ENCODE data around the gene SETD1B.
"Not testable (repeated sequence)": the region's sequence is repeated elsewhere in the genome, so short reads cannot be mapped to it uniquely, and the experiment has no call there.

Gene SETD1B

DNA sequence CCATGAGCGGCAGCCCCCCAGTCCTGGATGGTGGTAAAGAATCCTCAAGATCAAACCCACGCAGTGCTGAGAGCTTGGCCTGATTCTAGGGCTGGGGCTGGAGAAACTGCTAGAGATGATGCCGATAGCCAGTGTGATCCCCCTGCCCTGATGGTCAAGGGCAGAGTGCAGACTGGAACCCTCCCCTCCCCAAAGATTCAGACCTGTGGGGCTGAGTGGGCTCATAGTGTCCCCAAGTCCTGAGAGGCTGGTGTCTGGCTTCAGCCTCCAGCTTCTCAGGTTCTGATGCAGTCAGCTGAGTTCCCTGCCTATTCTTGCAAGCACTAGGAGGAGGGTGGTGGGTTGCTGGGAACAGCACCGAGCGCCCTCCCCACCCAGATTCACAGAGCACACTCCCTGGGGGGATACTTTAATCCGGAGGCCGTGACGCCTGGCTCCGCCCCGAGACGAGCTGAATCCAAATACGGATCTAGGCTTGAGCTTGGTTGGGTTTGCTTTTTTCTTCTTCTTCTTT is 22.3 kb upstream of the SETD1B start:
- no peak for DNase-seq

DNA sequence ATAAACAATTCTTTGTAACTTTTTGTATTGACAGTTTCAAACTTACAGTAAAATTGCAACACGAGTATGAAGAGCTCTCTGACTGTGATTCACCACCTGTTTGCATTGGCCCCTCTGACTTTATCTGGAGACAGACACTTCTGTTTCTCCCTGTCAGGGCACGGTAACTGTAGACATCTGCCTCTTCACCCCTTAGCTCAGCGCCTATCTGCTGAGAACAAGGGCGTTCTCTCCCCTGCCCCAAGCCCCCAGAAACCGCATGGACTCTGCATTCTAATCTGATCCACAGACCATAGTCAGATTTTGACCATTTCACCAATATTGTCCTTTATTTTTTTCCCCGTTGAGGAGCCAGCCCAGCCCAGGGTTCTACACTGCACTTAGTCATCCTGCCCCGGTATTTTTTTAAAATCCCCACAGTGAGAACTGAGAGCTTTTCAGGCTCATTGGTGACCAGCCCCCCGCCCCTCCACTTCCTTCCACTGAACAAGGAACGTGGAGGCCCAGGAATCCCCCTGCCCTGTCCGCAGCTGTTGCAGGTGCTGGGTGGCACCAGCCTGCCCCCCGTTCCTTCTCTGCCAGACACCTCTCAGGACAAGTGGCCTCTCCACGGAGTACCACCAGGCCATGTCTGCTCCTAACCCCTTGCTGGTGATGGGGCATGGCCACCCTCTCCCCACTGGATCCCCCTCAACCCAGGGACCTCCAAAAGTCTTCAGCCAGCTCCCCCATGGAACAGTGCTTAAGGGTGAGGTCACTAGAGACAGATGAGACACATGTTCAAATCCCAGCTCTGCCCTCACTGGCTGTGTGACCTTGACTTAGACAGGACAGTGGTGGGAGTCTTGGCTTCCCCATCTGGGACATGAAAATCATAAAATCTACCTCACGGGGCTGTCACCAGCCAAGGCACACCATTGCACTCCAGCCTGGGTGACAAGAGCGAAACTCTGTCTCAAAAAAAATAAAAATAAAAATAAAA is 21.5 kb upstream of the SETD1B start:
- DNase-seq: no peak

DNA sequence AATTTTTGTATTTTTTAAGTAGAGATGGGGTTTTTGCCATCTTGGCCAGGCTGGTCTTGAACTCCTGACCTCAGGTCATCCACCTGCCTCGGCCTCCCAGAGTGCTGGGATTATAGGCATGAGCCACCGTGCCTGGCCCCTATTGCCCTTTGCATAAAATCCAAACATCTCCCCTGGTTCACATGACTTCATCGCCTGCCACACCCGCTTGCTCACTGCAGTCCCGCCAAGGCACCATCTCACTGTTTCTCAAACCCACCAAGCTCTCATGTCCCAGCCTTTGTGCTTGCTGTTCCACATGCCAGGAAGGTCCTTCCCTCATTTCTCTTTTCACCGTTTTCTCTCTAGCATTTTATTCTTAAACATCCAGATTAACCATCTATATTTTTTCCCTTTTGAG is 20.0 kb upstream of the SETD1B start:
- no peak for DNase-seq

DNA sequence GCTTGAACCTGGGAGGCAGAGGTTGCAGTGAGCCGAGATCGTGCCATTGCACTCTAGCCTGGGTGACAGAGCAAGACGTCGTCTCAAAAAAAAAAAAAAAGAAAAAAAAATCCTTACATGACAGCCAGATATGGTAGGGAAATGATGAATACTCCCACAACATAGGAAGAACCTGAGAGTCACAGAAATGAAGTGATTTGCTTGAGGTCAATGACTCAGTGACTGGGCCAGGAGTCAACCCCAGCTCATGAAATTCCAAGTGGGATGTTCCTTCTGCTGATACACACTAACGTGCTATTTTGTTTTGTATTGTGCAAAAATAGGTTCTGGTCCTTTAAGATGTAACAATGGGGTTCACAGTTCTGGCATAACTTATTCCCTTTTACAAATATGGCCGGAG is 19.3 kb upstream of the SETD1B start:
- no peak for DNase-seq

DNA sequence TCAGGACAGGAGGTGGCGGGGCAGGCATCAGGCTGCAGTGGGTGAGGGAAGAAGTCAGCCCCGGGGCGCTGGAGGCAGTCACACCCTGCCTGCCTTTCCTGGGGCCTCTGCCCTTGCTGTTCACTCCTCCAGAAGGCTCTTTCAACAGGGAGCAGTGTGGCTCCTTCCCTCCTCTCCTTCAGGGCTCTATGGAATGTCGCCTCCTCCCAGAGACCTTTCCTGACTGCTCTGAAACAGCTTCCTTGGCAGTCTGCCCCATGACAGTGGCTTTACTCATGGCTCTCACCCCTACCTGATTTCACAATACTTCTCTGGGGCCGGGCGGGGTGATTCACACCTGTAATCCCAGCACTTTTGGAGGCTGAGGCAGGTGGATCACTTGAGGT is 17.4 kb upstream of the SETD1B start:
- DNase-seq: no peak

DNA sequence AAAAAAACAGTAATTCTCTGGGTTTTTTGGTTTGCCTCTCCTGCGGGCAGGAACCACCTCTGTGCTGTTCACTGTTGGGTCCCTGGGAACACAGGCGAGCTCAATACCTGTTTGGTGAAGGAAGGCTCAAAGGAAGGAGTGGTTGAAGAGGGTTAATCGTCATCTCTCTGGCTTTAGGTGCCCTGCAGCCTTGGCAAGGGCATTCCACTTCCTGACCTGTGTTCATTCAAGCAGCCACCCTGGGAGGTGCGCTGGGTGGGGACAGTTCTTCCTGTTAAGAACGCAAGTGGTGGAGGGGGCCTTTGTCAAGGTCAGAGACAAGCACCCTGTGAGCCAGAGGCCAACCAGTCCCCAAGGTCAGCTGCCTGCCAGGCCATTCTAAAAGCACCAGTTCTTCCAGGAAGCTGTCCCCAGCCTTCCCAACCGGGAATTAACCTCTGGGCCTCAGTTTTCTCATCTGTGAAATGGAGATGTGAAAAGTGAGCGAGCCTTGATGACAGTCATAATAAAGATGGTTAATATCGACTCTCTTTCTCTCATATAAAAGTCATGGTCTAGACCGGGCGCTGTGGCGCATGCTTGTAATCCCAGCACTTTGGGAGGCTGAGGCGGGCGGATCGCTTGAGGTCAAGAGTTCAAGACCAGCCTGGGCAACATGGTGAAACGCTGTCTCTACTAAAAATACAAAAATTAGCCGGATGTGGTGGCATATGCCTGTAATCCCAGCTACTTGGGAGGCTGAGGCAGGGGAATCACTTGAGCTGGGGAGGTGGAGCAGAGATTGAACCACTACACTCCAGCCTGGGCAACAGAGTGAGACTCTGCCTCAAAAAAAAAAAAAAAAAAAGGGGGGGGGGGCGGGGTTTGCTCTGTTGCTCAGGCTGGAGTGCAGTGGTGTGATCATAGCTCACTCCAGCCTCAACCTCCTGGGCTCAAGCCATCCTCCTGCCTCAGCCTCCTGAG is 16.5 kb upstream of the SETD1B start:
- no peak for DNase-seq

DNA sequence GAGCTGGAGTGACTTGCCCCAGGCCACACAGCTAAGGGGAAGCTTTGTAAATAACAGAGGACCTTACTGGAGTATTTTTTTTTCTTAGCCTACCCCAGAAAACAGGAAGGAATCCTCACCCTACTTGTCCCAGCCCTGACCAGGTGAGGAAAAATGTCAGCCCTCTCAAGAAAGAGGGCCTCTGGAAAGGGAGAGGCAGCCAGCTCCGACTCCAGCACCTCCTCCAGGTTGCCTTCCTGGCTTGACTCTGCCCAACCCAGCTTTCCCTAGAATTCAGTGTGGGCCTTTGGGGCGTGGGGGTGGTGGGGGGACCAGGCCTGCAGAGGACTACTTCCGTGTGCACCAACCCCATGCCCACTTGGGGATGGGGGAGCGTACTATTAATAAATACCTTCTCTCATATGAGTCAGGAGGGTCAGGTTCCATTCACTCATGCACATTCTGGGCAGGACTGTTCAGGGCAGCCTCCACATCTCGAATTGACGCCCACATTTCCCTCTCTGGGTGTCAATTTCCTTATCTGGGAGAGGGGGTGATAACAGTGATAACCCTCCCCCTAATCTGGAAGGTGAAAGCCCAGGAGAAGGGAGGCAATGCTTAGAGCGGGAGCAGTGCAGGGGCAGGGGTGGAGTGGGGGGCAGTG is 15.5 kb upstream of the SETD1B start:
- no peak for DNase-seq

GRCh38 chr12:121789233-121789781 is 14.5 kb upstream of the SETD1B start:
- DNase-seq: no peak

DNA sequence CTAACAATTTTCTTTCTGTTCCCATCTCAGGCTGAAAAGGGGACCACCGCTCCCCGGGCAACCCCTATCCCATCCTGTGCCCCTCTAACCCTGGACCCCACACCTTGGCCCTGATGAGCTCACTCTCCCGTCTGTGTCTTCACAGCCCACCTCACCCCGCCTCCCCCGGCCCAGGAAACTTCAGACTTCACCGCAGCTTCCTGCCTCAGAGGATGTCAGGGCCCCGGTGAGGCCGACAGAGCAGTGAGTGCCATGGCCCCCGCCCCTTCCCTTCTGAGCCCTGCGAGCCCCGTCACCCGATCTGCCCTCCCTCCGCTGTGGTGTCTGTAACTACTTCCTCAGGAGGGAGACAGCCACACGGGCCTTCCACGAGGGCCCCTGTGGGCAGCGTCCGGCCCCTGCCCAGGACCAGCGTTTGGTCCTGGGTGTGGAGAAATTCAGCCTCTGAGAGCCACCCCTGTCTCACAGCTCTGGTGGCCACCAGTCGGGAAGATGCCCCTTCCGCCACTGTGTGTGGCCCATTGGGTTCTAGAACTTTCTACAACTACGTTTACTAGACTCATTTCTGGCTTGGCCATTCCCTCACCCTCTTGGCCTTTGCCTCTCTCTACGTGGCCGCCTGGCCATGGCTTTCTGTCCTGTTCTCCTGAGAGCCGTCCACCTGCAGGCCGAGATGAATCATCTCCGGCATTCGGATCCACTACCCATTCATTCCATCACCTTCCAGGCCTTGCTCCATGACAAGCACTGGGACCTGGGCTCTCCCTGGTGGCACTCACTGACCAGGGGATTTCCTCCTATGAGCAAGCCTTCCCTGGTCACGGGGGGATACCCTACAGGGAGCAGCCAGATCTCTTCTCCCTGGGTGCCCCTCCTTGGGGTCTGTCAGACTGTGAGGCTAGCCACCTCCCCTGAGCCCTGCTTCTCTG is 13.7 kb upstream of the SETD1B start:
- DNase-seq: peak; percentile 75 to 86

DNA sequence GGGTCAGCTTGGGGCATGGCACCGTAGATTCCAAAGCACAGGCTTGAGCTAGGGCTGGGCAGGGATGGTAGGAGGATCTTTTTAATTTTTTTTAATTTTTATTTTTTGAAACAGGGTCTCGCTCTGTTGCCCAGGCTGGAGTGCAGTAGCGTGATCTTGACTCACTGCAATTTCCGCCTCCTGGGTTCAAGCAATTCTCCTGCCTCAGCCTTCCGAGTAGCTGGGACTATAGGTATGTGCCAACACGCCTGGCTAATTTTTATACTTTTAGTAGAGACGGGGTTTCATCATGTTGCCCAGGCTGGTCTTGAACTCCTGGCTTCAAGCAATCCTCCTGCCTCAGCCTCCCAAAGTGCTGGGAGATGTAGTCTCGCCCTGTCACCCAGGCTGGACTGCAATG is 13.0 kb upstream of the SETD1B start:
- DNase-seq: not testable (repeated sequence)

- DNase-seq: no peak
These were observed 11.9 kb upstream of the SETD1B start for GRCh38 chr12:121791671-121792551.

DNA sequence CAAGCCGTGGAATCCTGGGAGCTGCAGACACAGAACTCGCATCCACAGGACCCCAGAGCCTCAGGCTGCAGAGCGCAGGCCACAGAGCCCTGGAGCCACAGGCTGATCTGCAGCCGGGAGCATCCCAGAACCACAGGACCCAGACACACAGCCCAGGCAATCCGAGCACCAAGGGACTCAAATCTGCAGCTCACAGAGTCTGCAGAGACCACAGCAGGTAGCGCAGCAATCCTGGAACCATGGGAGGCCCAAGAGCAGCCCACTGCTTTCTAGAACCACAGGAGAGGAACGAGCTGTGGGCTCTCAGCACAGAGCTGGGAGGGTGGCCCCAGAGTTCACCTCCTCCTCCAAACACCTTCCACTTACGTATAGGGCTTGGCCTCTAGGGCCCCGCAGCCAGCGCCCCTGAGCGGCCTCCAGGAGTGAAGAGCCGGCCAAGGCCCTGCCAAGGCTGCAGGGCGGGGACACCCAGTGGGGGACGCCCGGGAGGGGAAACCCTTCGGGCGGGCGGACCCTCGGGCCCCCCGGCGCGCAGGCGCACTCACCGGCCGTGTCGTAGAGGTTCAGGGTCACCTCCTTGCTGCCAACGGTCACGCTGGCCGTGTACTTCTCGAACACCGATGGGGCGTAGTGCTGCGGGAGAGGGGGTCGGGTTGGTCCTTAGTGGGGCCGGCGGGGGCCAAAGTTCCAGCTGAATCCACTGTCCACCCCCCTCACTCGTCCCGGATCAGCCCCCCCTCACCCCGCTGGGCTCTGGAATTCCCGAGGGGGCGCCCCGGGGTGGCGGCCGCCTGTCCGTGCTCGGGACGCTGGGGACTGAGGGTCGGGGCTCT is 11.0 kb upstream of the SETD1B start:
- peak in 1 of 2 donors; percentile 41 for DNase-seq

GRCh38 chr12:121793440-121793837 is 10.4 kb upstream of the SETD1B start, which contains the start of gene RHOF:
Gene RHOF, minus strand, starts transcription at chr12:121793688. Its CDS starts 55 bp downstream, at chr12:121793633.
- DNase-seq: peak in 1 of 2 donors; percentile 73

DNA sequence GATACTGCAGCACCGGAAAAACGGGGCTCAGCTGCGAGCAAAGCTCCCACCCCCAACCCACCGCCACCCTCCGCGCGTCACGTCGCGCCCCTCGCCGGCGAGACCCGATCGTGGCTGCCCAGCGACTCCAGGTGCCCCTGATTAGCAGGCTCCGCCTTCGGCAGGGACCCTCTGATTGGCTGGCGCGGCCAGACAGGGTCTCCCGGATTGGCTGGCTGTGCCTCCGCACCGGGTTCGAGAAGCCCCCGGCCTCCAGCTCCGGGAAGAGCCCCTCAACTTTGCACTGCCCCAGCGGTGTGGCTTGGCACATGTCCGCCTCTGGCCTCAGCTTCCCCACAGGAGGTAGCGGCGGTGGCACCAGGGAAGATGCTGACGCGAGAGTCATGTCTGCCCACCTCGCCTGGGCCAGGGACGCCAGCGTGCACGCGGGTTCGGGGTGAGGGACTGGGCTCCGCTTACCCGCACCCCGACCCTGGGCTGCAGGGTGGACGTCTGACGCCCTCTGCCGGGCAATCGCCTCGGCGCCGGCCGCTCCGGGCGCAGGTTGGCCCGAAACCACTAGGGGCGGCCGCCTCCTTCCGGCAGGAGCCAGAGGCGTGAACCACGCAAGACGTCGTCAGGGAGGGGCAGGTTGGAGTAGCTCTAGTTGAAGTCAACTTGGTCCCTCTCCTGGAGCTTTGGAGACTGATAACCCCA is 9.8 kb upstream of the SETD1B start:
- peak; percentile 95 for DNase-seq

- peak in 1 of 2 donors; percentile 36 for DNase-seq
These were observed 9.2 kb upstream of the SETD1B start for GRCh38 chr12:121794534-121795033.

- DNase-seq: peak; percentile 84 to 85
These were observed 8.5 kb upstream of the SETD1B start for GRCh38 chr12:121795034-121795968.
